IPS DF 6.9 (cell line): ENCODE data around the gene EFHD2.

ENCODE experiments used
- DNase-seq: peaks from one replicate; pipeline ENCODE4 v3.0.0-alpha.2; 2013; ENCODE audit warnings: low read depth, low spot score
- H3K27ac ChIP-seq: one replicate; pipeline ENCODE4 v1.5.1; 2013; ENCODE audit warnings: low read length, control low read depth
- H3K27me3 ChIP-seq: 2 replicates; pipeline ENCODE4 v1.6.1; 2013; ENCODE audit warnings: mild to moderate bottlenecking, low read length; ENCODE audit not compliant: control insufficient read depth, insufficient read depth
- H3K36me3 ChIP-seq: 2 replicates; pipeline ENCODE4 v1.6.1; 2013; ENCODE audit warnings: low read length; ENCODE audit not compliant: control insufficient read depth, insufficient read depth
- H3K4me1 ChIP-seq: 2 replicates; pipeline ENCODE4 v1.6.1; 2013; ENCODE audit warnings: low read length; ENCODE audit not compliant: control insufficient read depth, insufficient read depth
- H3K4me3 ChIP-seq: 2 replicates; pipeline ENCODE4 v1.5.1; 2013; ENCODE audit warnings: mild to moderate bottlenecking, low read length
- H3K9me3 ChIP-seq: 2 replicates; pipeline ENCODE4 v1.6.1; 2013; ENCODE audit warnings: low read length, inconsistent platforms; ENCODE audit not compliant: control insufficient read depth, insufficient read depth
- WGBS: extraction: QIAGEN DNeasy Blood & Tissue Kit; methylation state at CpG from one replicate; pipeline ENCODE4 v1.1.7; 2013; ENCODE audit warnings: mixed read lengths, missing lambda C conversion rate; ENCODE audit not compliant: insufficient read length, insufficient coverage; 5-methylcytosine and 5-hydroxymethylcytosine counted together

The EFHD2 gene

GRCh38 chr1:15477646-15478212 lies 68.0 kb downstream of the EFHD2 start:
- DNase-seq: no peak
- no peaks in the 10 kb centered on the region for H3K9me3 ChIP-seq
- H3K36me3 ChIP-seq: no peaks in the 10 kb centered on the region
- no CpG with 5 or more reads among the region's 5 CpGs for WGBS
- H3K27ac ChIP-seq: no peak overlapping the region
- no peak overlapping the region for H3K4me3 ChIP-seq
- no peaks in the 10 kb centered on the region for H3K4me1 ChIP-seq
- no peaks in the 10 kb centered on the region for H3K27me3 ChIP-seq
